Measurements from ENCODE around the gene MLYCD. TPM values are rescaled to one million over a fixed set of nuclear protein-coding genes. Genes with fewer than 3 reads are reported as not detected.

Gene MLYCD
- total and polyA plus RNA-seq, 2 donors from 2014 or later = 8.8 to 9.1 TPM

DNA sequence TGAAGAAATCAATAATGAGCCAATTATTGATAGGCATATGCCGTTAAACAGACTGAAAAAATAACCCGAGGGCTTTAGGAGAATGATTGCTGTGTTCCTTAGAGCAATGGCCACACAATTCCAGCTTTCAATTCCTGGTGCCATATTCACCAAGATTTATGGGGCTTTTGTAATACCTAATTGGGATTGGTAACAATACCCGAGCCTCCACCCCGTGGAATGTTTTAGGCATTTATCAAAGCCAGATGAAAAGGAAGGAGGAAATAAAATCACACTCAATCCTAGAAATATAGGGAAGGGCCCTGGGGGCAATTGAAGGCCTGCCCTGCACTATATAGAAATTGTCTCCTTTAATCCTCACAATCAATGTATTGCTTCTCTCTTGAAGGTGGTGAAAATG, 42.1 kb upstream of the MLYCD start:
- no peak overlapping the region for H3K27ac ChIP-seq (ENCODE audit: low read depth in 2 of 2, low read length in 2 of 2)
- no peaks in the 10 kb centered on the region for H3K27me3 ChIP-seq (ENCODE audit: control insufficient read depth, insufficient read depth, low read length)
- H3K9ac ChIP-seq (ENCODE audit: low read length in 3 of 3) = no peak overlapping the region
- H3K4me3 ChIP-seq (ENCODE audit: low read length in 3 of 3) = no peak overlapping the region
- no peaks in the 10 kb centered on the region for H3K36me3 ChIP-seq (ENCODE audit: control insufficient read depth in 2 of 3, insufficient read depth in 3 of 3, low read length in 3 of 3)
- TF ChIP-seq, protein P1, sequence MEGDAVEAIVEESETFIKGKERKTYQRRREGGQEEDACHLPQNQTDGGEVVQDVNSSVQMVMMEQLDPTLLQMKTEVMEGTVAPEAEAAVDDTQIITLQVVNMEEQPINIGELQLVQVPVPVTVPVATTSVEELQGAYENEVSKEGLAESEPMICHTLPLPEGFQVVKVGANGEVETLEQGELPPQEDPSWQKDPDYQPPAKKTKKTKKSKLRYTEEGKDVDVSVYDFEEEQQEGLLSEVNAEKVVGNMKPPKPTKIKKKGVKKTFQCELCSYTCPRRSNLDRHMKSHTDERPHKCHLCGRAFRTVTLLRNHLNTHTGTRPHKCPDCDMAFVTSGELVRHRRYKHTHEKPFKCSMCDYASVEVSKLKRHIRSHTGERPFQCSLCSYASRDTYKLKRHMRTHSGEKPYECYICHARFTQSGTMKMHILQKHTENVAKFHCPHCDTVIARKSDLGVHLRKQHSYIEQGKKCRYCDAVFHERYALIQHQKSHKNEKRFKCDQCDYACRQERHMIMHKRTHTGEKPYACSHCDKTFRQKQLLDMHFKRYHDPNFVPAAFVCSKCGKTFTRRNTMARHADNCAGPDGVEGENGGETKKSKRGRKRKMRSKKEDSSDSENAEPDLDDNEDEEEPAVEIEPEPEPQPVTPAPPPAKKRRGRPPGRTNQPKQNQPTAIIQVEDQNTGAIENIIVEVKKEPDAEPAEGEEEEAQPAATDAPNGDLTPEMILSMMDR (IDR thresholded peaks at IDR 0.05; ENCODE audit: borderline replicate concordance, extremely low read depth, insufficient read depth) = no peak
- FAIRE-seq (no peak), DNase-seq (no peak)
- no peaks in the 10 kb centered on the region for H3K4me1 ChIP-seq (ENCODE audit: control insufficient read depth in 2 of 3, insufficient read depth in 2 of 3, low read depth in 1 of 3, low read length in 3 of 3)
- intact Hi-C loops (cut with DNase I) = no loop called here
- H3K9me3 ChIP-seq (ENCODE audit: control insufficient read depth in 2 of 3, insufficient read depth in 1 of 3, low read length in 3 of 3) = no peaks in the 10 kb centered on the region

DNA sequence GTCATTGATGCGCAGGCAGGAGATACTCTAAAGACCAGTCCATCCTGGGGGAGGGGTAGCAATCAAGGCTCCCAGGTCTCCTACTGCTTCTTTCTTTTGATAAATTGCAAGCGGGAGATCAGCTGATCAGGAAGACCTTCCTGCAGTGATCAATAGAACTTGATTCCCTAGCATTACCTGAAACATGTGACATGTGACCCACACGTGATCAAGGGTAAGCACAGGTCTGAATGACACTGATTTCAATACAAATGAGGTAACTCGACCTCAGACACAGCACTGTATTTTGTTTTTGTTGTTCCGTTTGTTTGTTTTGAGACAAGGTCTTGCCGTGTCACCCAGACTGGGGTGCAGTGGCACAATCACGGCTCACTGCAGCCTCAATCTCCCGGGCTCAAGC, 39.6 kb upstream of the MLYCD start:
- DNase-seq (no peak), FAIRE-seq (no peak)
- H3K4me3 ChIP-seq (ENCODE audit: low read length in 3 of 3) = no peak overlapping the region
- intact Hi-C loops (cut with DNase I) = no loop called here
- H3K27me3 ChIP-seq (ENCODE audit: control insufficient read depth, insufficient read depth, low read length) = no peaks in the 10 kb centered on the region
- H3K27ac ChIP-seq (ENCODE audit: low read depth in 2 of 2, low read length in 2 of 2) = no peak overlapping the region
- no peaks in the 10 kb centered on the region for H3K9me3 ChIP-seq (ENCODE audit: control insufficient read depth in 2 of 3, insufficient read depth in 1 of 3, low read length in 3 of 3)
- no peaks in the 10 kb centered on the region for H3K4me1 ChIP-seq (ENCODE audit: control insufficient read depth in 2 of 3, insufficient read depth in 2 of 3, low read depth in 1 of 3, low read length in 3 of 3)
- no peaks in the 10 kb centered on the region for H3K36me3 ChIP-seq (ENCODE audit: control insufficient read depth in 2 of 3, insufficient read depth in 3 of 3, low read length in 3 of 3)
- TF ChIP-seq, protein P1 (IDR thresholded peaks at IDR 0.05; ENCODE audit: borderline replicate concordance, extremely low read depth, insufficient read depth) = no peak
- no peak overlapping the region for H3K9ac ChIP-seq (ENCODE audit: low read length in 3 of 3)

DNA sequence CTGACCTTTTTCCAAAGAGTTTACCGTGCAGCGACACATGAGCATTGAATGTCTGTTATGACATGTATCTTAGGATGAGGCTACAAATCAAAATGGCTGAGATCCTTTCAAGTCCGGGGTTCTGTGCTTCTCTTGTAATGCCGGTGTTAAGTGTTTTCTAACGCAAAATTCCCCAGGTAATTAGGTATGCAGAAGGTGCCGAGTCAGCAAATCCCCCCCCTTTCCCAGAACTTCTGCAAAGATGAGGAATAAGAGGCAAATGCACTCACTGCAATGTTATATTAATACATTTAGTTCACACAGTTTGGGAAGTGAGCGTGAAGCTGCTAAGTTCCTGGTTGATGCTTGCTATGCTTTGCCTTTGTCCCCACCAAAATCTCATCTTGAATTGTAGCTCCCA, 36.3 kb upstream of the MLYCD start:
- FAIRE-seq (no peak), DNase-seq (no peak)
- no peaks in the 10 kb centered on the region for H3K4me1 ChIP-seq (ENCODE audit: control insufficient read depth in 2 of 3, insufficient read depth in 2 of 3, low read depth in 1 of 3, low read length in 3 of 3)
- intact Hi-C loops (cut with DNase I) = no loop called here
- H3K9ac ChIP-seq (ENCODE audit: low read length in 3 of 3) = no peak overlapping the region
- no peak overlapping the region for H3K4me3 ChIP-seq (ENCODE audit: low read length in 3 of 3)
- no peak overlapping the region for H3K27ac ChIP-seq (ENCODE audit: low read depth in 2 of 2, low read length in 2 of 2)
- TF ChIP-seq, protein P1 (IDR thresholded peaks at IDR 0.05; ENCODE audit: borderline replicate concordance, extremely low read depth, insufficient read depth) = no peak
- H3K36me3 ChIP-seq (ENCODE audit: control insufficient read depth in 2 of 3, insufficient read depth in 3 of 3, low read length in 3 of 3) = no peaks in the 10 kb centered on the region
- no peaks in the 10 kb centered on the region for H3K9me3 ChIP-seq (ENCODE audit: control insufficient read depth in 2 of 3, insufficient read depth in 1 of 3, low read length in 3 of 3)
- H3K27me3 ChIP-seq (ENCODE audit: control insufficient read depth, insufficient read depth, low read length) = no peaks in the 10 kb centered on the region

DNA sequence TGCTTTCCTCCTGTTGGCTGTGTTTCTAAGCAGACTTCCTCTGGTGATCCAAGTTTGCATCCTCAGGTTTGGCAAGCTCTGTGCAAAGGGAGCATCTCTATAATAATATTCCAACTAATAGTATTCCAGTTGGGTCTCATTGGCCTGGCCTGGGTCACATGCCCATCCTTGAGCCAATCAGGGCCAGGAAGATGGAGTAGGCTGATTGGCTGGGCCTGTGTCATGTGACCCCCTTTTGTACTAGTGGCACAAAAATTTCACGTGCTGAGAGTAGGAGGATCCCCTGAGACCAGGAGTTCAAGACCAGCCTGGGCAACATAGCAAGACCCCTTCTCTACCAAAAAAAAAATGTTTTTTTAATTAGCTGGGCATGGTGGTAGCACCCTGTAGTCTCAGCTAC, 35.2 kb upstream of the MLYCD start:
- Histone ChIP-seq H3K9ac (ENCODE audit: low read length in 3 of 3) (no peak overlapping the region), H3K9me3 (ENCODE audit: control insufficient read depth in 2 of 3, insufficient read depth in 1 of 3, low read length in 3 of 3) (no peaks in the 10 kb centered on the region), H3K4me3 (ENCODE audit: low read length in 3 of 3) (no peak overlapping the region), H3K27ac (ENCODE audit: low read depth in 2 of 2, low read length in 2 of 2) (no peak overlapping the region), H3K4me1 (ENCODE audit: control insufficient read depth in 2 of 3, insufficient read depth in 2 of 3, low read depth in 1 of 3, low read length in 3 of 3) (no peaks in the 10 kb centered on the region), H3K36me3 (ENCODE audit: control insufficient read depth in 2 of 3, insufficient read depth in 3 of 3, low read length in 3 of 3) (no peaks in the 10 kb centered on the region), H3K27me3 (ENCODE audit: control insufficient read depth, insufficient read depth, low read length) (no peaks in the 10 kb centered on the region)
- FAIRE-seq = no peak
- no peak for DNase-seq
- TF ChIP-seq, protein P1 (IDR thresholded peaks at IDR 0.05; ENCODE audit: borderline replicate concordance, extremely low read depth, insufficient read depth) = no peak
- intact Hi-C loops (cut with DNase I) = no loop called here

All from kidney (tissue), 14 donors.